HEK293 (cell line): Measurements from ENCODE around the gene CPXM1.

Experiments used
- CTCF ChIA-PET: fragments of 350-600 bp; formaldehyde crosslinking; extraction: SDS; loops from one replicate; lab custom pipeline; 2021; ENCODE audit warnings: antibody characterized with exemption; lab: Yijun Ruan, JAX
- POLR2A ChIA-PET: fragments of 300-600 bp; formaldehyde crosslinking; extraction: SDS; loops from one replicate; lab custom pipeline; 2020; ENCODE audit warnings: antibody characterized with exemption, inconsistent platforms; lab: Yijun Ruan, JAX
- H3K27ac ChIP-seq: fragments of 200-500 bp; sonication (Bioruptor generic); 2 replicates; pipeline ENCODE4 v1.5.1; 2014; ENCODE audit warnings: low read depth, low read length, control low read depth, inconsistent platforms; ENCODE audit errors: extremely low read depth
- H3K36me3 ChIP-seq, 2 experiments: fragments of 200-500 bp in 1 of 2; sonication (Bioruptor generic) in 1 of 2; 1 replicate in 1 of 2; 2 replicates in 1 of 2; pipeline ENCODE4 v1.5.1; 2014 to 2017; ENCODE audit warnings: inconsistent platforms in 2 of 2, low read length in 2 of 2; ENCODE audit not compliant: control insufficient read depth in 2 of 2, insufficient read depth in 1 of 2
- H3K4me1 ChIP-seq: fragments of 200-500 bp; sonication (Bioruptor generic); 2 replicates; pipeline ENCODE4 v1.5.1; 2014; ENCODE audit warnings: mild to moderate bottlenecking, low read length, inconsistent platforms; ENCODE audit not compliant: control insufficient read depth, insufficient read depth
- H3K4me3 ChIP-seq: 2 replicates; pipeline ENCODE4 v1.5.1; 2011; ENCODE audit warnings: low read depth, mild to moderate bottlenecking, control low read depth, low read length, moderate library complexity
- H3K9me3 ChIP-seq: fragments of 200-500 bp; sonication (Bioruptor generic); 2 replicates; pipeline ENCODE4 v1.5.1; 2014; ENCODE audit warnings: low read depth, low read length, inconsistent platforms; ENCODE audit not compliant: control insufficient read depth, insufficient read depth
- BCL11A ChIP-seq: fragments of 450-650 bp; formaldehyde crosslinking; IDR thresholded peaks from 2 replicates; pipeline ENCODE4 v1.5.1; 2016; ENCODE audit warnings: low read depth, missing biosample characterization, missing genetic modification characterization
- CTCF ChIP-seq: fragments of 450-650 bp; formaldehyde crosslinking; IDR thresholded peaks from 2 replicates; pipeline ENCODE4 v1.5.1; 2016; ENCODE audit warnings: missing biosample characterization, missing genetic modification characterization
- GLIS1 ChIP-seq: fragments of 450-650 bp; formaldehyde crosslinking; IDR thresholded peaks from 2 replicates; pipeline ENCODE4 v1.5.1; 2016; ENCODE audit warnings: missing biosample characterization, missing genetic modification characterization
- GLIS2 ChIP-seq: fragments of 450-650 bp; formaldehyde crosslinking; IDR thresholded peaks from 2 replicates; pipeline ENCODE4 v1.5.1; 2016; ENCODE audit warnings: missing biosample characterization, missing genetic modification characterization
- KLF16 ChIP-seq: fragments of 450-650 bp; formaldehyde crosslinking; IDR thresholded peaks from 2 replicates; pipeline ENCODE4 v1.5.1; 2017; ENCODE audit warnings: missing biosample characterization, missing genetic modification characterization
- SCRT1 ChIP-seq: fragments of 450-650 bp; formaldehyde crosslinking; IDR thresholded peaks from 2 replicates; pipeline ENCODE4 v1.5.1; 2016; ENCODE audit warnings: missing biosample characterization, missing genetic modification characterization, borderline replicate concordance
- SCRT2 ChIP-seq: fragments of 450-650 bp; formaldehyde crosslinking; IDR thresholded peaks from 2 replicates; pipeline ENCODE4 v1.5.1; 2016; ENCODE audit warnings: missing biosample characterization, missing genetic modification characterization
- TCF7L2 ChIP-seq: IDR thresholded peaks from 2 replicates; pipeline ENCODE4 v1.6.1; 2011; ENCODE audit warnings: low read depth, mild to moderate bottlenecking, inconsistent platforms, low read length, moderate library complexity, borderline replicate concordance
- ZFP69B ChIP-seq: fragments of 450-650 bp; formaldehyde crosslinking; IDR thresholded peaks from 2 replicates; pipeline ENCODE4 v1.5.1; 2016; ENCODE audit warnings: missing biosample characterization, missing genetic modification characterization
- ZNF155 ChIP-seq: fragments of 450-650 bp; formaldehyde crosslinking; IDR thresholded peaks from 2 replicates; pipeline ENCODE4 v1.5.1; 2016; ENCODE audit warnings: missing biosample characterization, missing genetic modification characterization
- ZNF157 ChIP-seq: fragments of 450-650 bp; formaldehyde crosslinking; IDR thresholded peaks from 2 replicates; pipeline ENCODE4 v1.5.1; 2016; ENCODE audit warnings: missing biosample characterization, missing genetic modification characterization
- ZNF19 ChIP-seq: fragments of 450-650 bp; formaldehyde crosslinking; IDR thresholded peaks from 2 replicates; pipeline ENCODE4; 2016; ENCODE audit warnings: missing biosample characterization, missing genetic modification characterization, low read depth
- ZNF221 ChIP-seq: fragments of 450-650 bp; formaldehyde crosslinking; IDR thresholded peaks from 2 replicates; pipeline ENCODE4 v1.5.1; 2017; ENCODE audit warnings: missing biosample characterization, missing genetic modification characterization, borderline replicate concordance
- ZNF362 ChIP-seq: fragments of 450-650 bp; formaldehyde crosslinking; IDR thresholded peaks from 2 replicates; pipeline ENCODE4 v1.5.1; 2016; ENCODE audit warnings: missing biosample characterization, missing genetic modification characterization
- ZNF394 ChIP-seq: fragments of 450-650 bp; formaldehyde crosslinking; IDR thresholded peaks from 2 replicates; pipeline ENCODE4 v1.5.1; 2016; ENCODE audit warnings: missing biosample characterization, missing genetic modification characterization, mild to moderate bottlenecking, moderate library complexity, borderline replicate concordance
- ZNF426 ChIP-seq: fragments of 450-650 bp; formaldehyde crosslinking; IDR thresholded peaks from 2 replicates; pipeline ENCODE4 v1.5.1; 2017; ENCODE audit warnings: missing biosample characterization, missing genetic modification characterization, mild to moderate bottlenecking, inconsistent platforms, moderate library complexity
- ZNF521 ChIP-seq: fragments of 450-650 bp; formaldehyde crosslinking; IDR thresholded peaks from 2 replicates; pipeline ENCODE4 v1.5.1; 2017; ENCODE audit warnings: missing biosample characterization, mild to moderate bottlenecking, missing genetic modification characterization
- ZNF626 ChIP-seq: fragments of 450-650 bp; sonication (Bioruptor Pico); formaldehyde crosslinking; IDR thresholded peaks from 2 replicates; pipeline ENCODE4 v1.5.1; 2018; ENCODE audit warnings: missing biosample characterization, missing genetic modification characterization, inconsistent platforms
- ZNF654 ChIP-seq: fragments of 450-650 bp; formaldehyde crosslinking; IDR thresholded peaks from 2 replicates; pipeline ENCODE4 v1.5.1; 2016; ENCODE audit warnings: low read depth, missing biosample characterization, missing genetic modification characterization
- ZNF664 ChIP-seq: fragments of 450-650 bp; formaldehyde crosslinking; IDR thresholded peaks from 2 replicates; pipeline ENCODE4 v1.5.1; 2016; ENCODE audit warnings: missing biosample characterization, missing genetic modification characterization
- ZNF76 ChIP-seq: fragments of 450-650 bp; formaldehyde crosslinking; IDR thresholded peaks from 2 replicates; pipeline ENCODE4; 2016; ENCODE audit warnings: low read depth, missing biosample characterization, missing genetic modification characterization, borderline replicate concordance
- ZSCAN23 ChIP-seq: fragments of 450-650 bp; formaldehyde crosslinking; IDR thresholded peaks from 2 replicates; pipeline ENCODE4 v1.5.1; 2016; ENCODE audit warnings: missing biosample characterization, missing genetic modification characterization
- ZSCAN5A ChIP-seq: fragments of 450-650 bp; formaldehyde crosslinking; IDR thresholded peaks from 2 replicates; pipeline ENCODE4 v1.5.1; 2016; ENCODE audit warnings: missing biosample characterization, missing genetic modification characterization

Gene CPXM1

GRCh38 chr20:2757001-2757400 is 43.4 kb downstream of the CPXM1 start (continued):
- TF ChIP-seq ZNF626 (tag by site-specific recombination) (no peak), ZNF76 (tag by site-specific recombination) (no peak), GLIS1 (tag by site-specific recombination) (no peak), ZNF394 (tag by site-specific recombination) (no peak), KLF16 (tag by site-specific recombination) (no peak), ZSCAN23 (tag by site-specific recombination) (no peak), ZFP69B (tag by site-specific recombination) (no peak)

- no peaks in the 10 kb centered on the region for H3K36me3 ChIP-seq
- peaks cover 3% of the 10 kb centered on the region for H3K4me1 ChIP-seq
- H3K27ac ChIP-seq: no peak overlapping the region
- TF ChIP-seq ZNF654 (tag by site-specific recombination): peak; percentile 45
- no peak for TF ChIP-seq ZNF221 (tag by site-specific recombination)
- TF ChIP-seq ZSCAN5A: no peak
- TF ChIP-seq ZNF362 (tag by site-specific recombination): no peak
- TF ChIP-seq ZNF19 (tag by site-specific recombination): no peak
- TF ChIP-seq ZNF426: no peak
- peak; percentile 75 for TF ChIP-seq CTCF
- TF ChIP-seq GLIS2 (tag by site-specific recombination): 0 out of 2 replicates have a peak, but pooled peaks have one; percentile 6
- TF ChIP-seq ZNF664: no peak
- TF ChIP-seq TCF7L2: no peak
- no peak for TF ChIP-seq BCL11A (tag by site-specific recombination)
- TF ChIP-seq SCRT1: 0 out of 2 replicates have a peak, but pooled peaks have one; percentile 56
- peak; percentile 88 for TF ChIP-seq SCRT2
- TF ChIP-seq ZNF155 (tag by site-specific recombination): no peak
- TF ChIP-seq ZNF521: no peak
- no peak for TF ChIP-seq ZNF157
- no peaks in the 10 kb centered on the region for H3K9me3 ChIP-seq
- ChIA-PET POLR2A (interaction anchor here (1.2 kb wide), 1 partner anchor 96 kb away, joined by 4 read pairs; no protein-coding TSS in a partner anchor), CTCF (interaction anchor here (0.5 to 9.8 kb wide), 13 partner anchors 12 to 262 kb away, joined by 3 to 159 read pairs (median 5); no protein-coding TSS in a partner anchor)
- H3K4me3 ChIP-seq: no peak overlapping the region
Observed at GRCh38 chr20:2756056-2756611, 44.3 kb downstream of the CPXM1 start.
